DMS53 treated with DMSO at 0.1 percent for 48 hours (cell line): ENCODE data around the gene OSBPL1A.

Experiments used
- DNase-seq: peaks from one replicate; lab custom pipeline; 2025; ENCODE audit not compliant: unreplicated experiment; lab: John Stamatoyannopoulos, UW

The OSBPL1A gene

GRCh38 chr18:24270358-24270936 is 127.2 kb downstream of the OSBPL1A start:
- DNase-seq: no peak

- DNase-seq: no peak
Observed at GRCh38 chr18:24268784-24269550, 128.7 kb downstream of the OSBPL1A start.

- DNase-seq: no peak
Observed at GRCh38 chr18:24267878-24268277, 129.7 kb downstream of the OSBPL1A start.

GRCh38 chr18:24266131-24266530 is 131.5 kb downstream of the OSBPL1A start:
- no peak for DNase-seq

GRCh38 chr18:24265502-24266064 is 132.0 kb downstream of the OSBPL1A start:
- no peak for DNase-seq

- DNase-seq: peak; percentile 1
Observed at GRCh38 chr18:24263050-24263449, 134.6 kb downstream of the OSBPL1A start.

- no peak for DNase-seq
Observed at GRCh38 chr18:24262087-24262486, 135.5 kb downstream of the OSBPL1A start.

GRCh38 chr18:24259869-24260641 is 137.6 kb downstream of the OSBPL1A start:
- DNase-seq: no peak

- DNase-seq: no peak
Observed at GRCh38 chr18:24254071-24254470, 143.6 kb downstream of the OSBPL1A start.

- DNase-seq: no peak
Observed at GRCh38 chr18:24249716-24250115, 147.9 kb downstream of the OSBPL1A start.

- DNase-seq: no peak
Observed at GRCh38 chr18:24248359-24248758, 149.3 kb downstream of the OSBPL1A start.

- DNase-seq: no peak
Observed at GRCh38 chr18:24246143-24246542, 151.5 kb downstream of the OSBPL1A start.

- no peak for DNase-seq
Observed at GRCh38 chr18:24244698-24245097, 152.9 kb downstream of the OSBPL1A start.

GRCh38 chr18:24243677-24244076 is 153.9 kb downstream of the OSBPL1A start:
- no peak for DNase-seq

GRCh38 chr18:24239341-24239740 is 158.3 kb downstream of the OSBPL1A start:
- no peak for DNase-seq

- DNase-seq: no peak
Observed at GRCh38 chr18:24238387-24238786, 159.2 kb downstream of the OSBPL1A start.

GRCh38 chr18:24234850-24235418 is 162.7 kb downstream of the OSBPL1A start:
- DNase-seq: no peak

GRCh38 chr18:24234330-24234729 is 163.3 kb downstream of the OSBPL1A start:
- DNase-seq: no peak

GRCh38 chr18:24232800-24233199 is 164.8 kb downstream of the OSBPL1A start:
- no peak for DNase-seq

GRCh38 chr18:24231773-24232735 is 165.6 kb downstream of the OSBPL1A start:
- no peak for DNase-seq
